ENCODE results near the gene JCAD.

GRCh38 chr10:30051220-30051619 lies 8.2 kb downstream of the JCAD start:
- TF ChIP-seq CHD2 (IDR thresholded peaks at IDR 0.05; ENCODE audit: borderline replicate concordance, low read depth, low read length): no peak
- no peak for TF ChIP-seq ZNF274 (IDR thresholded peaks at IDR 0.05; ENCODE audit: insufficient read depth, insufficient read length)
- TF ChIP-seq RFX5 (IDR thresholded peaks at IDR 0.05; ENCODE audit: low read depth, low read length): no peak
- TF ChIP-seq CREB1 (IDR thresholded peaks at IDR 0.05; ENCODE audit: low read depth): no peak
- no peak for TF ChIP-seq POLR2A (IDR thresholded peaks at IDR 0.05; ENCODE audit: low read depth, low read length)
- no peak for TF ChIP-seq TCF12 (IDR thresholded peaks at IDR 0.05; ENCODE audit: low read depth, low read length)
- TF ChIP-seq MLLT1 (IDR thresholded peaks at IDR 0.05): no peak
- TF ChIP-seq CREM (IDR thresholded peaks at IDR 0.05; ENCODE audit: low read depth): no peak

All from GM12878 (cell line).